Measurements from ENCODE around the gene OR2T33.

The OR2T33 gene

GRCh38 chr1:248239478-248239877 is 38.3 kb downstream of the OR2T33 start:
- H3K27ac ChIP-seq (ENCODE audit: low read length), result no peak overlapping the region
- peaks cover 90% of the 10 kb centered on the region for H3K9me3 ChIP-seq (ENCODE audit: insufficient read depth, low read depth, low read length)
- H3K9ac ChIP-seq (ENCODE audit: low read depth, low read length), result no peak overlapping the region
- no peaks in the 10 kb centered on the region for H3K36me3 ChIP-seq (ENCODE audit: insufficient read depth, low read depth, low read length)
- no peaks in the 10 kb centered on the region for H3K4me1 ChIP-seq (ENCODE audit: insufficient read depth, low read length)
- H3K4me3 ChIP-seq (ENCODE audit: low read length), result no peak overlapping the region; the same call in 1 of the 2 replicates
- H3K27me3 ChIP-seq (ENCODE audit: insufficient read depth, low read length), result no peaks in the 10 kb centered on the region

- Histone ChIP-seq H3K27me3 (ENCODE audit: insufficient read depth, low read length) (no peaks in the 10 kb centered on the region), H3K36me3 (ENCODE audit: insufficient read depth, low read depth, low read length) (no peaks in the 10 kb centered on the region), H3K4me1 (ENCODE audit: insufficient read depth, low read length) (no peaks in the 10 kb centered on the region), H3K4me3 (ENCODE audit: low read length) (no peak within 1 kb of the TSS), H3K9me3 (ENCODE audit: insufficient read depth, low read depth, low read length) (peaks cover 89% of the 10 kb centered on the region), H3K9ac (ENCODE audit: low read depth, low read length) (no peak within 1 kb of the TSS), H3K27ac (ENCODE audit: low read length) (no peak within 1 kb of the TSS)
Observed at GRCh38 chr1:248231117-248231516, 46.7 kb downstream of the OR2T33 start, which contains the start of gene OR2M4. Gene OR2M4, plus strand, starts transcription at chr1:248231417. Its CDS starts 7,512 bp downstream, at chr1:248238929.

GRCh38 chr1:248229360-248229908 is 48.3 kb downstream of the OR2T33 start:
- H3K4me3 ChIP-seq (ENCODE audit: low read length), result no peak overlapping the region
- H3K9me3 ChIP-seq (ENCODE audit: insufficient read depth, low read depth, low read length), result peaks cover 89% of the 10 kb centered on the region
- no peak overlapping the region for H3K27ac ChIP-seq (ENCODE audit: low read length)
- no peaks in the 10 kb centered on the region for H3K27me3 ChIP-seq (ENCODE audit: insufficient read depth, low read length)
- no peaks in the 10 kb centered on the region for H3K36me3 ChIP-seq (ENCODE audit: insufficient read depth, low read depth, low read length)
- no peaks in the 10 kb centered on the region for H3K4me1 ChIP-seq (ENCODE audit: insufficient read depth, low read length)
- H3K9ac ChIP-seq (ENCODE audit: low read depth, low read length), result no peak overlapping the region

GRCh38 chr1:248225537-248225936 is 52.2 kb downstream of the OR2T33 start:
- Histone ChIP-seq H3K27me3 (ENCODE audit: insufficient read depth, low read length) (no peaks in the 10 kb centered on the region), H3K9ac (ENCODE audit: low read depth, low read length) (no peak overlapping the region), H3K4me3 (ENCODE audit: low read length) (no peak overlapping the region), H3K4me1 (ENCODE audit: insufficient read depth, low read length) (no peaks in the 10 kb centered on the region), H3K9me3 (ENCODE audit: insufficient read depth, low read depth, low read length) (peaks cover 87% of the 10 kb centered on the region), H3K27ac (ENCODE audit: low read length) (no peak overlapping the region), H3K36me3 (ENCODE audit: insufficient read depth, low read depth, low read length) (no peaks in the 10 kb centered on the region)

Measured in iPS-20b (cell line).